ENCODE results near the gene TREX2. TPM values are rescaled to one million over a fixed set of nuclear protein-coding genes. Genes with fewer than 3 reads are reported as not detected.

Gene TREX2, protein sequence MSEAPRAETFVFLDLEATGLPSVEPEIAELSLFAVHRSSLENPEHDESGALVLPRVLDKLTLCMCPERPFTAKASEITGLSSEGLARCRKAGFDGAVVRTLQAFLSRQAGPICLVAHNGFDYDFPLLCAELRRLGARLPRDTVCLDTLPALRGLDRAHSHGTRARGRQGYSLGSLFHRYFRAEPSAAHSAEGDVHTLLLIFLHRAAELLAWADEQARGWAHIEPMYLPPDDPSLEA
- 0.84 TPM for polyA plus RNA-seq

GRCh38 chrX:153445856-153446635, at the start of gene TREX2:
TSS of gene TREX2 (minus strand) at chrX:153446056. CDS start at chrX:153445430, 626 bp downstream.
- Mint-ChIP-seq H3K27me3 (no peaks in the 10 kb centered on the region), H3K36me3 (no peaks in the 10 kb centered on the region), H3K27ac (no peak within 1 kb of the TSS), H3K9me3 (no peaks in the 10 kb centered on the region), H3K4me3 (peak within 1 kb of the TSS in 1 of 4 donors; percentile 18), H3K4me1 (no peaks in the 10 kb centered on the region)

- H3K36me3 Mint-ChIP-seq: no peaks in the 10 kb centered on the region
- H3K4me3 Mint-ChIP-seq: peak overlapping the region in 1 of 4 donors; percentile 82
- H3K27me3 Mint-ChIP-seq: peaks cover 2% of the 10 kb centered on the region
- no peaks in the 10 kb centered on the region for H3K9me3 Mint-ChIP-seq
- no peak overlapping the region for H3K27ac Mint-ChIP-seq
- no peaks in the 10 kb centered on the region for H3K4me1 Mint-ChIP-seq
Observed at GRCh38 chrX:153495362-153495751, 49.5 kb upstream of the TREX2 start.

GRCh38 chrX:153494541-153495361, 48.9 kb upstream of the TREX2 start, which contains the start of gene BGN:
TSS of gene BGN (plus strand) at chrX:153494980. CDS start at chrX:153504632, 9,652 bp downstream.
- no peaks in the 10 kb centered on the region for H3K4me1 Mint-ChIP-seq
- H3K36me3 Mint-ChIP-seq: no peaks in the 10 kb centered on the region
- no peaks in the 10 kb centered on the region for H3K9me3 Mint-ChIP-seq
- peak within 1 kb of the TSS in 2 of 4 donors; percentile 65 to 82 for H3K4me3 Mint-ChIP-seq
- no peak within 1 kb of the TSS for H3K27ac Mint-ChIP-seq
- peaks cover 2% of the 10 kb centered on the region for H3K27me3 Mint-ChIP-seq

DNA sequence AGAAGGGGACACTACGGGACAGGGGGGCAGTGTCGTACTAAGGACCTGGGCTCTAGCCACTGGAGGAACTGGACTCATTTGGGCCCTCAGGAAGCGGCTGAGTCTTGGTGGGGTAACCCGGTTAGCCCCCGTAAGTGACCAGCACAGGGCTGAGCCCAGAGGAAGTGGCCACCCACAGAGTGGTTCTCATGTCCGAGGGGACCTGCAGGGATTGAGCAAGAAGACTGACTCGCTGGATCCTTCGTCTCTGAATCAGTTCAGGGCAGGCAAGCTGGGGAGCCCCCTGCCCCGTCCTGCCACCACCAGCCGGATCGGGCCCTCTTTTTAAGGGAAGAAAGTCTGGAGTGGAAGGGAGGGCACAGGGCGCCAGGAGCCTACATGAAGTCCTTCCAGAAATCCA, 48.2 kb upstream of the TREX2 start:
- peak overlapping the region in 1 of 4 donors; percentile 65 for H3K4me3 Mint-ChIP-seq
- no peaks in the 10 kb centered on the region for H3K9me3 Mint-ChIP-seq
- no peak overlapping the region for H3K27ac Mint-ChIP-seq
- H3K36me3 Mint-ChIP-seq: no peaks in the 10 kb centered on the region
- H3K27me3 Mint-ChIP-seq: peaks cover 2% of the 10 kb centered on the region
- no peaks in the 10 kb centered on the region for H3K4me1 Mint-ChIP-seq

DNA sequence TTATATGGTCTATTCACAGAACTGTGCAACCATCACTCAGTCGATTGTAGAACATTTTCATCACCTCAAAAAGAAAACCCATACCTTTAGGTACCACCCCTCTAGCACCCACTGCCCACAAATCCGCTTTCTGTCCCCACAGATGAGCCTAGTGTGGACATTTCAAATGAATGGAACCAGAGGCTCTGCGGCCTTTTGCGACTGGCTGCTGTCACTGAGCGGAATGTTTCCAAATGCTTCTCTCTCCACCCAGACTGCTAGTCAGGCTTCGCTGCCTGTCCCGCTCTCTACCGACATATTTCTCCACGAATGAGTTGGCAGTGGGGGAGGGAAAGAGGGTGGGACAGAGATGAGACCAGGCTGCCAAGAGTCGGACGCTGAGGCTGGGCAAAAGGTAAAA, 47.2 kb upstream of the TREX2 start:
- no peaks in the 10 kb centered on the region for H3K9me3 Mint-ChIP-seq
- peaks cover 2% of the 10 kb centered on the region for H3K27me3 Mint-ChIP-seq
- H3K4me1 Mint-ChIP-seq: no peaks in the 10 kb centered on the region
- no peak overlapping the region for H3K27ac Mint-ChIP-seq
- no peak overlapping the region for H3K4me3 Mint-ChIP-seq
- no peaks in the 10 kb centered on the region for H3K36me3 Mint-ChIP-seq

- Mint-ChIP-seq H3K27me3 (peaks cover 2% of the 10 kb centered on the region), H3K27ac (no peak overlapping the region), H3K4me3 (no peak overlapping the region), H3K36me3 (no peaks in the 10 kb centered on the region), H3K4me1 (no peaks in the 10 kb centered on the region), H3K9me3 (no peaks in the 10 kb centered on the region)
Observed at GRCh38 chrX:153492543-153492942, 46.7 kb upstream of the TREX2 start.

DNA sequence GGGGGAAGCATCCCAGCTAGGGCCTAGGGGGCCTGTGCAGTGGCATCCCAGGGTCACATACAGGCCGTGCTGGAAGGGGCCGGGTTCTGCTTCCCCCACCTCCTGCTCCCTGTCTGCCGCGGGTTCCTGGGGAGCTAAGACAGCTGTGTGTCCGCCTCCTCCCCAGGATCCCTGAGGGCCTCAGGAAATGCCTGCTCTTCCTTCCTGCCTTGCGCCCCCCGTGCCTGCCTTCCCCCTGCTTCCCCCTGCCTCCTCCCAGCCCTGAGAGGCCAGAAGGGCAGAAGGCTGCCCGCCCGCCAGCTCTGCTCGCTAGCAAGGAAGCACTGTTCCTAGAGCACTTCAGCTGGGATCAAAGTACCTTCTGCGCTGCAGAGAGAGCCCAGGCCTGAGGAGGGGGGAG, 46.1 kb upstream of the TREX2 start:
- H3K27me3 Mint-ChIP-seq: peaks cover 2% of the 10 kb centered on the region
- no peaks in the 10 kb centered on the region for H3K9me3 Mint-ChIP-seq
- no peak overlapping the region for H3K27ac Mint-ChIP-seq
- no peaks in the 10 kb centered on the region for H3K36me3 Mint-ChIP-seq
- H3K4me3 Mint-ChIP-seq: no peak overlapping the region
- no peaks in the 10 kb centered on the region for H3K4me1 Mint-ChIP-seq

DNA sequence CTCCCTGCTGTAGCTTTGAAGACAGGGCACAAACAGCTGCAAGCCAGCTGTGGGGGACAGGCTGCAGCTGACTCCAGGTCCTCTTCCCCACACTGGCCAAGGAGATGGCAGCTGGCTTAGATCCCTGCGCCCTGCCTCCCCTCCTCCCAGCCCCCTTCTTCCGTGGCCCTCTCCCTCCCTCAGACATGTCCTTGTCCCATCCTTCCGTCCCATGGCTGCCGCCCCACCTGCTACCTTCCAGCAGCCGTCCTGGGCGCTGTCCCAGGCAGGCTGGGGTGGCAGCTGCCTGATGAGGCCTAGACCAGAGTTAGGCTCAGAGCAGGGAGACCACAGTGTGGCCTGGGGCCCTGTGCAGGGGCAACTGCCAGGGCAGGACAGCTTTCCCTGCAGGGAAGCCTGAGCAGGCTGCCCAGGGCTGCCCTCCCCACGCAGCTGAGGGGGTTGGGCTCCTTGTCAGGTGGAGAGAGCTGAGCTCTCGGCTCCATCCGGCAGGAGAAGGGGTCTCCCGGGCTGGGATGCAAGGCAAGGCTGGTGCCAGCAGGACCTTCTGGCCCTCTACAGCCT, 45.6 kb upstream of the TREX2 start:
- Mint-ChIP-seq H3K27me3 (peaks cover 5% of the 10 kb centered on the region), H3K36me3 (no peaks in the 10 kb centered on the region), H3K9me3 (no peaks in the 10 kb centered on the region), H3K4me3 (no peak overlapping the region), H3K27ac (no peak overlapping the region), H3K4me1 (no peaks in the 10 kb centered on the region)

- no peak overlapping the region for H3K27ac Mint-ChIP-seq
- H3K4me1 Mint-ChIP-seq: no peaks in the 10 kb centered on the region
- no peaks in the 10 kb centered on the region for H3K36me3 Mint-ChIP-seq
- H3K4me3 Mint-ChIP-seq: no peak overlapping the region
- H3K9me3 Mint-ChIP-seq: no peaks in the 10 kb centered on the region
- H3K27me3 Mint-ChIP-seq: peaks cover 5% of the 10 kb centered on the region
Observed at GRCh38 chrX:153490217-153490930, 44.5 kb upstream of the TREX2 start.

- Mint-ChIP-seq H3K4me3 (no peak overlapping the region), H3K27me3 (peaks cover 5% of the 10 kb centered on the region), H3K9me3 (no peaks in the 10 kb centered on the region), H3K27ac (no peak overlapping the region), H3K4me1 (no peaks in the 10 kb centered on the region), H3K36me3 (no peaks in the 10 kb centered on the region)
Observed at GRCh38 chrX:153488231-153488914, 42.5 kb upstream of the TREX2 start.

GRCh38 chrX:153487590-153488071, 41.8 kb upstream of the TREX2 start:
- Mint-ChIP-seq H3K4me1 (no peaks in the 10 kb centered on the region), H3K27ac (no peak overlapping the region), H3K36me3 (no peaks in the 10 kb centered on the region), H3K27me3 (peaks cover 3% of the 10 kb centered on the region), H3K9me3 (no peaks in the 10 kb centered on the region), H3K4me3 (no peak overlapping the region)

DNA sequence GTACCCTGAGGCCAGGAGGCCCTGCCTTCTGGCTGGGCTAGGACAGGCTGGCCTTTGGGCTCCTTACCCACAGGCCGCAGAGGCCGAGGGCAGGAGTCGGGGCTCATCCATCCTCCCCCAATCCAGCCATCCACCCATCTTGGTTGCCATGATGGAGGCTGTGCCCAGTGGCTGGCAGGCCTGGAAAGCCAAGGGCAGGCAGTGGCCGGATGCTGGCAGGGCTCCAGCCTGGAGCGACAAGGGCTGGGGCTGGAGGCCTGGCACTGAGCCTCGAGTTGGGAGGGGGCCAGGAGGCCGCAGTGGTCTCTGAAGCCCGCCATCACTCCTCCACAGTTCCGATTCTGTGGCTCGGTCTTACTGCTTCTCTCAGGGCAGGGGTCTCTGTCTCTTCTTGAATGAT, 40.3 kb upstream of the TREX2 start:
- H3K27ac Mint-ChIP-seq: no peak overlapping the region
- H3K4me3 Mint-ChIP-seq: no peak overlapping the region
- H3K27me3 Mint-ChIP-seq: peaks cover 3% of the 10 kb centered on the region
- H3K9me3 Mint-ChIP-seq: no peaks in the 10 kb centered on the region
- H3K4me1 Mint-ChIP-seq: no peaks in the 10 kb centered on the region
- H3K36me3 Mint-ChIP-seq: no peaks in the 10 kb centered on the region

- Mint-ChIP-seq H3K27me3 (peaks cover 3% of the 10 kb centered on the region), H3K9me3 (no peaks in the 10 kb centered on the region), H3K27ac (no peak overlapping the region), H3K36me3 (no peaks in the 10 kb centered on the region), H3K4me3 (no peak overlapping the region), H3K4me1 (no peaks in the 10 kb centered on the region)
Observed at GRCh38 chrX:153485396-153486080, 39.7 kb upstream of the TREX2 start.

Data from IgD-negative memory B cell (primary cell).